ENCODE results near the gene CDR2. TPM values are rescaled to one million over a fixed set of nuclear protein-coding genes. Genes with fewer than 3 reads are reported as not detected.

CDR2 gene
- total and polyA plus RNA-seq, 9 of the 15 experiments (the other 6 are each of a cell fraction or from before 2014, with no cell fraction given): 4.6 to 30.3 (median 19.9) TPM

DNA sequence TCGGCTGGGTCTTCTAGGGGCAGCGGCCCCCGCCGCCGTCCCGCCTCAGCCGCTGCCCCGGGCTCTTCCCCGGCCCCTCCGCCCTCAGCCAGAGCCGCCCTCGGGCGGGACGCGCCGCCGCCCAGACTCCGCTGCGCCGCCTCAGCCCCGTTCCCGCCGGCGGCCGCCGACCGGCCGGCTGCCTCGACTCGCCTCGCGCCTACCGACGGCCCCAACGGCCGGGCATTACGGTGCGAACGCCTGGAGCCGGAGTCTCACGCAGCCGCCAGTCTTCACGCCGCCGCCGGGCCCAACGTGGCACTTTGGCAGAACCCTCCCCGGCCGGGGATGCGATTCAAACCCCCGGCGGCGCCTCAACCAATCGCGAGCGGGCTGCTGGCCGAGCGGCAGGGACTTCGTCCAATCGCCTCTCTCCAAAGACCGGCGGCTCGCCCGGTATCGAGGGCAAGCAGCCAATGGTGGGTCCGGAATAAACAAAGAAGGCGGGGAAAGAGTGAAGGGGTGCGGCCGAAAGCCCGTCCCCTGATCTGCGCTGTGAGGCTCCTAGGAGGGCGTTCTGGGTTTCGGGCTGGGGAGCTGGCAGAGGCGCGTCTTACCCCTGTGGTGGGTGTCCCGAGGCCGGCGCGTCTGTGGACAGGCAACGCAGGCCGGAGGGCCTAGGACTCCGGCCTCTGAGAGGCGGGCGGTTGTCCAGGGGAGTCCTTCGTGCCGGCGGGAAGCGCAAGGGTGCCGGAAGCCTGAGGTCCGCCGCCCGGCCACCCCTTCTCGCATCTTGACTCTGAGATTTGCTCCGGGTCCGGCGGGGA is at the start of gene CDR2 (continued):
- TF ChIP-seq, protein P1, sequence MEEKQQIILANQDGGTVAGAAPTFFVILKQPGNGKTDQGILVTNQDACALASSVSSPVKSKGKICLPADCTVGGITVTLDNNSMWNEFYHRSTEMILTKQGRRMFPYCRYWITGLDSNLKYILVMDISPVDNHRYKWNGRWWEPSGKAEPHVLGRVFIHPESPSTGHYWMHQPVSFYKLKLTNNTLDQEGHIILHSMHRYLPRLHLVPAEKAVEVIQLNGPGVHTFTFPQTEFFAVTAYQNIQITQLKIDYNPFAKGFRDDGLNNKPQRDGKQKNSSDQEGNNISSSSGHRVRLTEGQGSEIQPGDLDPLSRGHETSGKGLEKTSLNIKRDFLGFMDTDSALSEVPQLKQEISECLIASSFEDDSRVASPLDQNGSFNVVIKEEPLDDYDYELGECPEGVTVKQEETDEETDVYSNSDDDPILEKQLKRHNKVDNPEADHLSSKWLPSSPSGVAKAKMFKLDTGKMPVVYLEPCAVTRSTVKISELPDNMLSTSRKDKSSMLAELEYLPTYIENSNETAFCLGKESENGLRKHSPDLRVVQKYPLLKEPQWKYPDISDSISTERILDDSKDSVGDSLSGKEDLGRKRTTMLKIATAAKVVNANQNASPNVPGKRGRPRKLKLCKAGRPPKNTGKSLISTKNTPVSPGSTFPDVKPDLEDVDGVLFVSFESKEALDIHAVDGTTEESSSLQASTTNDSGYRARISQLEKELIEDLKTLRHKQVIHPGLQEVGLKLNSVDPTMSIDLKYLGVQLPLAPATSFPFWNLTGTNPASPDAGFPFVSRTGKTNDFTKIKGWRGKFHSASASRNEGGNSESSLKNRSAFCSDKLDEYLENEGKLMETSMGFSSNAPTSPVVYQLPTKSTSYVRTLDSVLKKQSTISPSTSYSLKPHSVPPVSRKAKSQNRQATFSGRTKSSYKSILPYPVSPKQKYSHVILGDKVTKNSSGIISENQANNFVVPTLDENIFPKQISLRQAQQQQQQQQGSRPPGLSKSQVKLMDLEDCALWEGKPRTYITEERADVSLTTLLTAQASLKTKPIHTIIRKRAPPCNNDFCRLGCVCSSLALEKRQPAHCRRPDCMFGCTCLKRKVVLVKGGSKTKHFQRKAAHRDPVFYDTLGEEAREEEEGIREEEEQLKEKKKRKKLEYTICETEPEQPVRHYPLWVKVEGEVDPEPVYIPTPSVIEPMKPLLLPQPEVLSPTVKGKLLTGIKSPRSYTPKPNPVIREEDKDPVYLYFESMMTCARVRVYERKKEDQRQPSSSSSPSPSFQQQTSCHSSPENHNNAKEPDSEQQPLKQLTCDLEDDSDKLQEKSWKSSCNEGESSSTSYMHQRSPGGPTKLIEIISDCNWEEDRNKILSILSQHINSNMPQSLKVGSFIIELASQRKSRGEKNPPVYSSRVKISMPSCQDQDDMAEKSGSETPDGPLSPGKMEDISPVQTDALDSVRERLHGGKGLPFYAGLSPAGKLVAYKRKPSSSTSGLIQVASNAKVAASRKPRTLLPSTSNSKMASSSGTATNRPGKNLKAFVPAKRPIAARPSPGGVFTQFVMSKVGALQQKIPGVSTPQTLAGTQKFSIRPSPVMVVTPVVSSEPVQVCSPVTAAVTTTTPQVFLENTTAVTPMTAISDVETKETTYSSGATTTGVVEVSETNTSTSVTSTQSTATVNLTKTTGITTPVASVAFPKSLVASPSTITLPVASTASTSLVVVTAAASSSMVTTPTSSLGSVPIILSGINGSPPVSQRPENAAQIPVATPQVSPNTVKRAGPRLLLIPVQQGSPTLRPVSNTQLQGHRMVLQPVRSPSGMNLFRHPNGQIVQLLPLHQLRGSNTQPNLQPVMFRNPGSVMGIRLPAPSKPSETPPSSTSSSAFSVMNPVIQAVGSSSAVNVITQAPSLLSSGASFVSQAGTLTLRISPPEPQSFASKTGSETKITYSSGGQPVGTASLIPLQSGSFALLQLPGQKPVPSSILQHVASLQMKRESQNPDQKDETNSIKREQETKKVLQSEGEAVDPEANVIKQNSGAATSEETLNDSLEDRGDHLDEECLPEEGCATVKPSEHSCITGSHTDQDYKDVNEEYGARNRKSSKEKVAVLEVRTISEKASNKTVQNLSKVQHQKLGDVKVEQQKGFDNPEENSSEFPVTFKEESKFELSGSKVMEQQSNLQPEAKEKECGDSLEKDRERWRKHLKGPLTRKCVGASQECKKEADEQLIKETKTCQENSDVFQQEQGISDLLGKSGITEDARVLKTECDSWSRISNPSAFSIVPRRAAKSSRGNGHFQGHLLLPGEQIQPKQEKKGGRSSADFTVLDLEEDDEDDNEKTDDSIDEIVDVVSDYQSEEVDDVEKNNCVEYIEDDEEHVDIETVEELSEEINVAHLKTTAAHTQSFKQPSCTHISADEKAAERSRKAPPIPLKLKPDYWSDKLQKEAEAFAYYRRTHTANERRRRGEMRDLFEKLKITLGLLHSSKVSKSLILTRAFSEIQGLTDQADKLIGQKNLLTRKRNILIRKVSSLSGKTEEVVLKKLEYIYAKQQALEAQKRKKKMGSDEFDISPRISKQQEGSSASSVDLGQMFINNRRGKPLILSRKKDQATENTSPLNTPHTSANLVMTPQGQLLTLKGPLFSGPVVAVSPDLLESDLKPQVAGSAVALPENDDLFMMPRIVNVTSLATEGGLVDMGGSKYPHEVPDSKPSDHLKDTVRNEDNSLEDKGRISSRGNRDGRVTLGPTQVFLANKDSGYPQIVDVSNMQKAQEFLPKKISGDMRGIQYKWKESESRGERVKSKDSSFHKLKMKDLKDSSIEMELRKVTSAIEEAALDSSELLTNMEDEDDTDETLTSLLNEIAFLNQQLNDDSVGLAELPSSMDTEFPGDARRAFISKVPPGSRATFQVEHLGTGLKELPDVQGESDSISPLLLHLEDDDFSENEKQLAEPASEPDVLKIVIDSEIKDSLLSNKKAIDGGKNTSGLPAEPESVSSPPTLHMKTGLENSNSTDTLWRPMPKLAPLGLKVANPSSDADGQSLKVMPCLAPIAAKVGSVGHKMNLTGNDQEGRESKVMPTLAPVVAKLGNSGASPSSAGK (IDR thresholded peaks at IDR 0.05): peak; percentile 46; the same call in 1 of the 2 replicates
- TF ChIP-seq, protein P2, sequence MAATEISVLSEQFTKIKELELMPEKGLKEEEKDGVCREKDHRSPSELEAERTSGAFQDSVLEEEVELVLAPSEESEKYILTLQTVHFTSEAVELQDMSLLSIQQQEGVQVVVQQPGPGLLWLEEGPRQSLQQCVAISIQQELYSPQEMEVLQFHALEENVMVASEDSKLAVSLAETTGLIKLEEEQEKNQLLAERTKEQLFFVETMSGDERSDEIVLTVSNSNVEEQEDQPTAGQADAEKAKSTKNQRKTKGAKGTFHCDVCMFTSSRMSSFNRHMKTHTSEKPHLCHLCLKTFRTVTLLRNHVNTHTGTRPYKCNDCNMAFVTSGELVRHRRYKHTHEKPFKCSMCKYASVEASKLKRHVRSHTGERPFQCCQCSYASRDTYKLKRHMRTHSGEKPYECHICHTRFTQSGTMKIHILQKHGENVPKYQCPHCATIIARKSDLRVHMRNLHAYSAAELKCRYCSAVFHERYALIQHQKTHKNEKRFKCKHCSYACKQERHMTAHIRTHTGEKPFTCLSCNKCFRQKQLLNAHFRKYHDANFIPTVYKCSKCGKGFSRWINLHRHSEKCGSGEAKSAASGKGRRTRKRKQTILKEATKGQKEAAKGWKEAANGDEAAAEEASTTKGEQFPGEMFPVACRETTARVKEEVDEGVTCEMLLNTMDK (IDR thresholded peaks at IDR 0.05; ENCODE audit: borderline replicate concordance, insufficient read depth, low read depth, low read length, poor library complexity, severe bottlenecking): no peak
- peak; percentile 89; the same call in 1 of the 2 replicates for TF ChIP-seq PHF8 (IDR thresholded peaks at IDR 0.05; ENCODE audit: borderline replicate concordance, low read length)
- TF ChIP-seq NFE2L1 (tag; IDR thresholded peaks at IDR 0.05; ENCODE audit: borderline replicate concordance, low read depth): no peak
- no peak for TF ChIP-seq RBM14 (IDR thresholded peaks at IDR 0.05; ENCODE audit: borderline replicate concordance, insufficient read depth, low read depth, low read length)
- TF ChIP-seq FOXA3 (CRISPR knock-in tag; conservative IDR thresholded peaks at IDR 0.05 in 1 of 2, IDR thresholded peaks at IDR 0.05 in 1 of 2): no peak
- no peak for TF ChIP-seq CBFB (CRISPR knock-in tag; IDR thresholded peaks at IDR 0.05)
- TF ChIP-seq ZNF586 (CRISPR knock-in tag; conservative IDR thresholded peaks at IDR 0.05): no peak
- TF ChIP-seq ZNF324 (CRISPR knock-in tag; IDR thresholded peaks at IDR 0.05): no peak
- no peak for TF ChIP-seq CHD4 (IDR thresholded peaks at IDR 0.05; ENCODE audit: insufficient read depth, insufficient replicate concordance, low read depth, low read length, poor library complexity, severe bottlenecking)
